Esophagus squamous epithelium (tissue), 5 donors: ENCODE measurements around the gene PRSS37. TPM values are rescaled to one million over a fixed set of nuclear protein-coding genes. Genes with fewer than 3 reads are reported as not detected.

Source experiments
- DNase-seq: peaks from one replicate; lab custom pipeline; 2025; lab: John Stamatoyannopoulos, UW
- H3K27ac ChIP-seq, 4 donors: fragments of 200-600 bp; sonication (generic); one replicate each; pipeline ENCODE4 v1.5.1; 2016 to 2019; ENCODE audit warnings: mild to moderate bottlenecking in 1 of 4
- H3K27me3 ChIP-seq, 4 donors: fragments of 200-600 bp; sonication (generic); 1 replicate in 3 of 4; 2 replicates in 1 of 4; pipeline versions ENCODE4 v1.5.1 to v1.6.0; 2017 to 2021; ENCODE audit warnings: antibody characterized with exemption in 1 of 4
- H3K36me3 ChIP-seq, 3 donors: fragments of 200-600 bp; sonication (generic); one replicate each; pipeline ENCODE4 v1.5.1; 2016 to 2019
- H3K4me1 ChIP-seq, 3 donors: fragments of 200-600 bp; sonication (generic); one replicate each; pipeline ENCODE4 v1.5.1; 2017 to 2019
- H3K4me3 ChIP-seq, 4 donors: fragments of 200-600 bp; sonication (generic); 1 replicate in 3 of 4; 2 replicates in 1 of 4; pipeline ENCODE4 v1.5.1; 2016 to 2019; ENCODE audit warnings: mild to moderate bottlenecking in 2 of 4, moderate library complexity in 1 of 4
- H3K9me3 ChIP-seq, 3 donors: fragments of 200-600 bp; sonication (generic); one replicate each; pipeline ENCODE4 v1.5.1; 2016 to 2019
- CTCF ChIP-seq, 6 experiments: fragments of 450-650 bp in 4 of 6; fragments of 200-600 bp in 2 of 6; sonication (generic) in 2 of 6; IDR thresholded peaks; one replicate each; pipeline ENCODE4 v1.5.1; 2016 to 2019; ENCODE audit warnings: antibody characterized with exemption in 6 of 6, mild to moderate bottlenecking in 4 of 6, moderate library complexity in 4 of 6
- POLR2A ChIP-seq, 4 donors: fragments of 450-650 bp; IDR thresholded peaks; one replicate each; pipeline ENCODE4 v1.6.1; 2017; ENCODE audit warnings: antibody characterized with exemption in 4 of 4, mild to moderate bottlenecking in 4 of 4, moderate library complexity in 3 of 4
- WGBS, 2 donors: methylation state at CpG; one replicate each; pipeline ENCODE4 v1.1.5; 2018; 5-methylcytosine and 5-hydroxymethylcytosine counted together
- intact Hi-C: fragments of 100-400 bp; cut with DNase I; formaldehyde crosslinking; loops from one replicate; pipeline ENCODE4 v1.15.0; 2022
- total RNA-seq, 4 donors: library from RNA; depleted of rRNA; stranded (reverse); fragments of >200 nt; gene quantifications; one replicate each; pipeline ENCODE4 v1.1.0, GENCODE V29; 2016
- donor health status: DM: yes; HTN: yes; CAD: no.

Gene PRSS37
- total RNA-seq, 4 donors from 2014 or later, result not detected

- H3K4me1 ChIP-seq, result no peaks in the 10 kb centered on the region
- no peak for DNase-seq
- intact Hi-C loops, result no loop called here
- H3K4me3 ChIP-seq, result no peak overlapping the region
- WGBS, 2 donors, result 30 to 49% methylated on average over 2 of the region's 2 CpGs
- H3K27me3 ChIP-seq, result no peaks in the 10 kb centered on the region
- H3K36me3 ChIP-seq, result no peaks in the 10 kb centered on the region
- no peak overlapping the region for H3K27ac ChIP-seq
- no peak for TF ChIP-seq POLR2A (IDR thresholded peaks at IDR 0.05)
- no peak for TF ChIP-seq CTCF (IDR thresholded peaks at IDR 0.05)
- H3K9me3 ChIP-seq, result no peaks in the 10 kb centered on the region
Measured at GRCh38 chr7:141864765-141865447, 23.6 kb upstream of the PRSS37 start.

GRCh38 chr7:141860207-141860606 is 18.9 kb upstream of the PRSS37 start:
- TF ChIP-seq CTCF (IDR thresholded peaks at IDR 0.05) (no peak), POLR2A (IDR thresholded peaks at IDR 0.05) (no peak)
- H3K4me1 ChIP-seq, result no peaks in the 10 kb centered on the region
- H3K4me3 ChIP-seq, result no peak overlapping the region
- DNase-seq, result no peak
- intact Hi-C loops, result no loop called here
- WGBS, 2 donors, result 47 to 50% methylated on average over 2 of the region's 2 CpGs
- H3K27me3 ChIP-seq, result no peaks in the 10 kb centered on the region
- H3K27ac ChIP-seq, result no peak overlapping the region
- H3K36me3 ChIP-seq, result no peaks in the 10 kb centered on the region
- peaks cover 0 to 13% (median 0%) of the 10 kb centered on the region in 3 donors for H3K9me3 ChIP-seq

- 65 to 67% methylated on average over 5 of the region's 5 CpGs for WGBS, 2 donors
- Histone ChIP-seq H3K27ac (no peak overlapping the region), H3K9me3 (peaks cover 0 to 2% (median 0%) of the 10 kb centered on the region in 3 donors), H3K4me1 (no peaks in the 10 kb centered on the region), H3K4me3 (no peak overlapping the region), H3K36me3 (no peaks in the 10 kb centered on the region), H3K27me3 (no peaks in the 10 kb centered on the region)
- no peak for DNase-seq
- intact Hi-C loops, result no loop called here
- no peak for TF ChIP-seq POLR2A (IDR thresholded peaks at IDR 0.05)
- TF ChIP-seq CTCF (IDR thresholded peaks at IDR 0.05), result no peak
Measured at GRCh38 chr7:141847996-141848395, 6.7 kb upstream of the PRSS37 start.

GRCh38 chr7:141844256-141844655 is 3.0 kb upstream of the PRSS37 start:
- no peaks in the 10 kb centered on the region for H3K36me3 ChIP-seq
- H3K4me3 ChIP-seq, result no peak overlapping the region
- DNase-seq, result no peak
- no peaks in the 10 kb centered on the region for H3K27me3 ChIP-seq
- no peak overlapping the region for H3K27ac ChIP-seq
- no peaks in the 10 kb centered on the region for H3K9me3 ChIP-seq
- TF ChIP-seq CTCF (IDR thresholded peaks at IDR 0.05) (no peak), POLR2A (IDR thresholded peaks at IDR 0.05) (no peak)
- intact Hi-C loops, result no loop called here
- H3K4me1 ChIP-seq, result no peaks in the 10 kb centered on the region

GRCh38 chr7:141842904-141843303 is 1.6 kb upstream of the PRSS37 start:
- no peaks in the 10 kb centered on the region for H3K36me3 ChIP-seq
- intact Hi-C loops, result no loop called here
- no peak for DNase-seq
- H3K4me3 ChIP-seq, result no peak overlapping the region
- WGBS, 2 donors, result 55 to 57% methylated on average over 1 of the region's 1 CpG
- TF ChIP-seq POLR2A (IDR thresholded peaks at IDR 0.05) (no peak), CTCF (IDR thresholded peaks at IDR 0.05) (no peak)
- H3K9me3 ChIP-seq, result no peaks in the 10 kb centered on the region
- H3K27me3 ChIP-seq, result no peaks in the 10 kb centered on the region
- no peaks in the 10 kb centered on the region for H3K4me1 ChIP-seq
- H3K27ac ChIP-seq, result no peak overlapping the region
